HepG2 (cell line): ENCODE data around the gene FUT1. TPM values are rescaled to one million over a fixed set of nuclear protein-coding genes. Genes with fewer than 3 reads are reported as not detected.

ENCODE experiments used
- AGO1 ChIP-seq: fragments of 200-400 bp; formaldehyde crosslinking; IDR thresholded peaks from 2 replicates; pipeline ENCODE4 v1.6.1; 2017; ENCODE audit warnings: mild to moderate bottlenecking, low read depth, low read length, moderate library complexity; ENCODE audit not compliant: poor library complexity, severe bottlenecking
- ATF6 ChIP-seq: sonication (generic); formaldehyde crosslinking; conservative IDR thresholded peaks from 2 replicates; pipeline ENCODE4 v1.4.0; 2020; ENCODE audit warnings: missing genetic modification reagents
- ELF1 ChIP-seq: sonication (generic); formaldehyde crosslinking; IDR thresholded peaks from 2 replicates; pipeline ENCODE4 v1.4.0; 2020; ENCODE audit warnings: missing genetic modification reagents
- FOXO1 ChIP-seq: sonication (generic); formaldehyde crosslinking; IDR thresholded peaks from 2 replicates; pipeline ENCODE4 v1.4.0; 2020; ENCODE audit warnings: missing genetic modification reagents
- HNRNPH1 ChIP-seq: fragments of 200-400 bp; formaldehyde crosslinking; optimal IDR thresholded peaks from 2 replicates; pipeline ENCODE3; 2017; ENCODE audit warnings: mild to moderate bottlenecking, low read depth, low read length
- ISL2 ChIP-seq: sonication (generic); formaldehyde crosslinking; IDR thresholded peaks from 2 replicates; pipeline ENCODE4 v1.5.0; 2020; ENCODE audit warnings: missing genetic modification reagents
- KDM4B ChIP-seq: sonication (generic); formaldehyde crosslinking; IDR thresholded peaks from 2 replicates; pipeline ENCODE4 v1.4.0; 2020; ENCODE audit warnings: missing genetic modification reagents
- MAZ ChIP-seq, 2 experiments: sonication (generic) in 1 of 2; formaldehyde crosslinking in 1 of 2; IDR thresholded peaks; 2 replicates each; pipeline versions ENCODE4 v1.5.0 to v1.6.1; 2012 to 2020; ENCODE audit warnings: low read depth in 2 of 2, mild to moderate bottlenecking in 2 of 2, borderline replicate concordance in 1 of 2, improper control_type of control experiment in 1 of 2, low read length in 1 of 2, missing genetic modification reagents in 1 of 2, moderate library complexity in 1 of 2
- RARG ChIP-seq: sonication (generic); formaldehyde crosslinking; IDR thresholded peaks from 2 replicates; pipeline ENCODE4 v1.4.0; 2020; ENCODE audit warnings: low read depth, mild to moderate bottlenecking, missing genetic modification reagents
- SIX1 ChIP-seq: sonication (generic); formaldehyde crosslinking; IDR thresholded peaks from 2 replicates; pipeline ENCODE4 v1.4.0; 2020; ENCODE audit warnings: missing genetic modification reagents, borderline replicate concordance
- STAG1 ChIP-seq: sonication (generic); formaldehyde crosslinking; IDR thresholded peaks from 2 replicates; pipeline ENCODE4 v1.4.0; 2020; ENCODE audit warnings: missing genetic modification reagents
- TCF12 ChIP-seq, 2 experiments: fragments of 450-650 bp in 1 of 2; sonication (generic) in 1 of 2; formaldehyde crosslinking in 1 of 2; IDR thresholded peaks; 2 replicates each; pipeline versions ENCODE4 v1.6.1 to v1.8.0; 2017 to 2022; ENCODE audit warnings: antibody characterized with exemption in 1 of 2, mild to moderate bottlenecking in 1 of 2, missing genetic modification reagents in 1 of 2, moderate library complexity in 1 of 2
- ZNF276 ChIP-seq: sonication (generic); formaldehyde crosslinking; IDR thresholded peaks from 2 replicates; pipeline ENCODE4 v1.4.0; 2020; ENCODE audit warnings: mild to moderate bottlenecking, low read depth, missing genetic modification reagents
- ZNF317 ChIP-seq: sonication (generic); formaldehyde crosslinking; IDR thresholded peaks from 2 replicates; pipeline ENCODE4 v1.5.0; 2020; ENCODE audit warnings: mild to moderate bottlenecking, missing genetic modification reagents
- ZNF329 ChIP-seq: sonication (generic); formaldehyde crosslinking; IDR thresholded peaks from 2 replicates; pipeline ENCODE4 v1.9.0; 2021; ENCODE audit warnings: low read depth, mild to moderate bottlenecking, missing genetic modification reagents
- ZNF383 ChIP-seq: sonication (generic); formaldehyde crosslinking; IDR thresholded peaks from 2 replicates; pipeline ENCODE4 v1.4.0; 2020; ENCODE audit warnings: missing genetic modification reagents, mild to moderate bottlenecking, borderline replicate concordance
- ZNF432 ChIP-seq: sonication (generic); formaldehyde crosslinking; IDR thresholded peaks from 2 replicates; pipeline ENCODE4 v1.5.0; 2020; ENCODE audit warnings: missing genetic modification reagents, mild to moderate bottlenecking, borderline replicate concordance
- ZNF563 ChIP-seq: sonication (generic); formaldehyde crosslinking; IDR thresholded peaks from 2 replicates; pipeline ENCODE4 v1.8.0; 2022; ENCODE audit warnings: mild to moderate bottlenecking, moderate library complexity, missing genetic modification reagents
- ZNF619 ChIP-seq: sonication (generic); formaldehyde crosslinking; IDR thresholded peaks from 2 replicates; pipeline ENCODE4 v1.4.0; 2020; ENCODE audit warnings: mild to moderate bottlenecking, missing genetic modification reagents
- ZNF782 ChIP-seq: sonication (generic); formaldehyde crosslinking; IDR thresholded peaks from 2 replicates; pipeline ENCODE4 v1.4.0; 2020; ENCODE audit warnings: missing genetic modification reagents, mild to moderate bottlenecking, borderline replicate concordance
- polyA plus RNA-seq, 8 experiments: library from polyadenylated mRNA; depleted of rRNA in 3 of 8; stranded (reverse) in 7 of 8; unstranded in 1 of 8; fragments of >200 nt; fragmentation: Illumina TruSeq in 4 of 8; extraction: Trizol in 4 of 8; gene quantifications; 2 replicates each; pipeline versions ENCODE4 v1.2.1 to v1.2.3, GENCODE V29; 2011 to 2016; ENCODE audit warnings: low read depth in 4 of 8, missing spikeins in 1 of 8, mixed read lengths in 1 of 8; ENCODE audit not compliant: insufficient read depth in 1 of 8
- total RNA-seq, 5 experiments: library from RNA; depleted of rRNA; stranded (reverse); fragments of >200 nt; fragmentation: Illumina TruSeq; extraction: Trizol; gene quantifications; 2 replicates each; pipeline ENCODE4 v1.2.3, GENCODE V29; 2016; ENCODE audit warnings: low read depth in 1 of 5
- TF ChIP-seq, protein P1 (sequence below): IDR thresholded peaks from 2 replicates; pipeline ENCODE4 v1.6.1; 2016; ENCODE audit warnings: mild to moderate bottlenecking
- TF ChIP-seq, protein P2 (sequence below): sonication (generic); formaldehyde crosslinking; IDR thresholded peaks from 2 replicates; pipeline ENCODE4 v1.4.0; 2020; ENCODE audit warnings: mild to moderate bottlenecking, low read depth, missing genetic modification reagents
- TF ChIP-seq, protein P3 (sequence below): sonication (generic); formaldehyde crosslinking; IDR thresholded peaks from 2 replicates; pipeline ENCODE4 v1.8.1; 2022; ENCODE audit warnings: mild to moderate bottlenecking, missing genetic modification reagents

FUT1 gene
- total and polyA plus RNA-seq, 2 of the 13 experiments (the other 11 are each of a cell fraction or from before 2014, with no cell fraction given), result 0.07 to 1.1 TPM

DNA sequence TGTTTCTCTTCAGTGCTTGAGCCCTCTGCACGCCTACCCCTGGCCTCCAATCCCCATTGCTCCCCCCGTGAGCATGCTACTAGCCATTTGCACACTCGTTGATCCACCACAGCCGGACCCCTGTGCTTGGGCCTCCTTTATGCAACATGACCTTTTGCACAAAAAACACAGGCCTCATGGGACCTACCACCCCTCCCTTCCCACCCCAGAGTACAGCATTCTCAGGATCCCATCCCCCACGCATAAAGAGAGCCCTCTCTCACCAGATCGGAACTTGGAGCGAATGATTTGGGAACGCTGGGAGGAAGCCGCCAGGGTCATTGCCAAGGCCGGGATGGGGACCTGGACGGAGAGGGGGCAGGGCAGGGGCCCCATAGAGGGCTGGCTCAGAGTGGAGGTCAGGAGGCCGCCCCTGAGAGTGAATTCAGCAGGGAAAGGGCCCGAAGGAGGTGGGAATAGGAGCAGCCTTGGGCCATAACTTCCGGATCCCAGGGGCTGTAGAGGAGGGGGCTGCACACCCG, 33.7 kb downstream of the FUT1 start (continued):
- no peak for TF ChIP-seq MAZ (IDR thresholded peaks at IDR 0.05; ENCODE audit: borderline replicate concordance, low read depth, low read length)
- TF ChIP-seq MAZ (CRISPR knock-in tag; IDR thresholded peaks at IDR 0.05; ENCODE audit: low read depth), result 0 out of 2 replicates have a peak, but pooled peaks have one; percentile 51
- no peak for TF ChIP-seq HNRNPH1
- TF ChIP-seq, protein P1, sequence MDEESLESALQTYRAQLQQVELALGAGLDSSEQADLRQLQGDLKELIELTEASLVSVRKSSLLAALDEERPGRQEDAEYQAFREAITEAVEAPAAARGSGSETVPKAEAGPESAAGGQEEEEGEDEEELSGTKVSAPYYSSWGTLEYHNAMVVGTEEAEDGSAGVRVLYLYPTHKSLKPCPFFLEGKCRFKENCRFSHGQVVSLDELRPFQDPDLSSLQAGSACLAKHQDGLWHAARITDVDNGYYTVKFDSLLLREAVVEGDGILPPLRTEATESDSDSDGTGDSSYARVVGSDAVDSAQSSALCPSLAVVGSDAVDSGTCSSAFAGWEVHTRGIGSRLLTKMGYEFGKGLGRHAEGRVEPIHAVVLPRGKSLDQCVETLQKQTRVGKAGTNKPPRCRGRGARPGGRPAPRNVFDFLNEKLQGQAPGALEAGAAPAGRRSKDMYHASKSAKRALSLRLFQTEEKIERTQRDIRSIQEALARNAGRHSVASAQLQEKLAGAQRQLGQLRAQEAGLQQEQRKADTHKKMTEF, result peak; percentile 47; the same call in 1 of the 2 replicates
- TF ChIP-seq STAG1 (CRISPR knock-in tag), result no peak
- no peak for TF ChIP-seq KDM4B (CRISPR knock-in tag)
- peak; percentile 25; the same call in 1 of the 2 replicates for TF ChIP-seq ISL2 (CRISPR knock-in tag)
- TF ChIP-seq ZNF619 (CRISPR knock-in tag), result no peak
- TF ChIP-seq ZNF383 (CRISPR knock-in tag), result no peak
- no peak for TF ChIP-seq ZNF782 (CRISPR knock-in tag)
- TF ChIP-seq, protein P2, sequence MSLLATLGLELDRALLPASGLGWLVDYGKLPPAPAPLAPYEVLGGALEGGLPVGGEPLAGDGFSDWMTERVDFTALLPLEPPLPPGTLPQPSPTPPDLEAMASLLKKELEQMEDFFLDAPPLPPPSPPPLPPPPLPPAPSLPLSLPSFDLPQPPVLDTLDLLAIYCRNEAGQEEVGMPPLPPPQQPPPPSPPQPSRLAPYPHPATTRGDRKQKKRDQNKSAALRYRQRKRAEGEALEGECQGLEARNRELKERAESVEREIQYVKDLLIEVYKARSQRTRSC (CRISPR knock-in tag), result no peak
- no peak for TF ChIP-seq RARG (CRISPR knock-in tag)
- TF ChIP-seq ZNF317, result 0 out of 2 replicates have a peak, but pooled peaks have one; percentile 10
- TF ChIP-seq, protein P3, sequence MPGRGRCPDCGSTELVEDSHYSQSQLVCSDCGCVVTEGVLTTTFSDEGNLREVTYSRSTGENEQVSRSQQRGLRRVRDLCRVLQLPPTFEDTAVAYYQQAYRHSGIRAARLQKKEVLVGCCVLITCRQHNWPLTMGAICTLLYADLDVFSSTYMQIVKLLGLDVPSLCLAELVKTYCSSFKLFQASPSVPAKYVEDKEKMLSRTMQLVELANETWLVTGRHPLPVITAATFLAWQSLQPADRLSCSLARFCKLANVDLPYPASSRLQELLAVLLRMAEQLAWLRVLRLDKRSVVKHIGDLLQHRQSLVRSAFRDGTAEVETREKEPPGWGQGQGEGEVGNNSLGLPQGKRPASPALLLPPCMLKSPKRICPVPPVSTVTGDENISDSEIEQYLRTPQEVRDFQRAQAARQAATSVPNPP, result no peak; the same call in 1 of the 2 replicates
- TF ChIP-seq ZNF276 (CRISPR knock-in tag), result no peak; the same call in 1 of the 2 replicates
- TF ChIP-seq FOXO1 (CRISPR knock-in tag), result no peak
- TF ChIP-seq ZNF329 (CRISPR knock-in tag), result no peak
- TF ChIP-seq SIX1, result no peak
- TF ChIP-seq ATF6 (CRISPR knock-in tag), result no peak
- TF ChIP-seq ZNF563 (CRISPR knock-in tag), result no peak
- no peak for TF ChIP-seq AGO1
- no peak for TF ChIP-seq ZNF432 (CRISPR knock-in tag)
- no peak for TF ChIP-seq TCF12 (IDR thresholded peaks at IDR 0.05)
- no peak for TF ChIP-seq TCF12 (CRISPR knock-in tag; IDR thresholded peaks at IDR 0.05)
- TF ChIP-seq ELF1, result peak; percentile 56
